ENCODE results near the gene LSP1.

LSP1 gene

GRCh38 chr11:1845095-1845429, 7.8 kb upstream of the LSP1 start:
- no peak for TF ChIP-seq ZNF274 (IDR thresholded peaks at IDR 0.05; ENCODE audit: low read depth, low read length)

DNA sequence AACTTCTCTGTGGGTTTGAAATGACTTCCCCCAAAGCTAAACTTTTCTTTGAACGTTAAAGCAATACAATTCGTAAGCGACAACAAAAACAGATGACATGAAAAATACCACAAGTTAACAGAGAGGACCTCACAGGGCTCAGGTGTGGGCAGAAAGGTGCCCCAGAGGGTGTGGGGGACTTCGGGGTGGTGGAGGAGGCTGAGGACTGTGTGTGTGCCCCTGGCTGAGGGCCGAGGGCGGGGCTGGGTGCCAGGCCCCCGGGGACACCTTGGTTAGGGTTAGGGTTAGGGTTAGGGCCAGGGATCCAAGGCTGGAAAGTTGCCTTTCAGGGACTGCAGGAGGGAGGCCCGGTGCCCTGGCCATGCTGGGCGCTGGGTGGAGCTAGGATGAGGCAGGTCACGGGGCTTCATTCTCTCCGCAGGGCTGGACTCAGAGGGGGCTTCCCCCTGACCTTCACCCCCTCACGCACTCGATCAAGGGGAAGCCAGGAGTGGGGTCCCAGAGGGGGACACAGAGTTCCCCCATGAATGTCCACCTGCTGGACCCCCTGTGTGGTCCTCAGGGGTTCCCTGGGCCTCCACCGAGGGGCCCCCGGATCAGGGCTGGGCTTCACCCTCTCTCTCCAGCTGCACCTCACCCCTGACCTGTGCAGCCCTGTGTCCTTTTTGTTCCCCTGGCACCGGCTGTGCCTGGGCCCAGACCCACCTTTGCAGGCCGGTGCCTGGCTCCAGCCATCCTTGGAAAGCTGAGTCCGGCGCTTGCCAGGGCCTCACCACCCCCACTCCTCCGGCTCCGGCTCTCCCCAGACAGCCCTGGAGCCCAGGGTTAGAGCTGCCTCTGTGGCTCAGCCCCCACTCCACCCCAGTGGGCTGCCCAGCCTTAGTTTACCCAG, 7.1 kb upstream of the LSP1 start:
- no peak for TF ChIP-seq ZNF274 (IDR thresholded peaks at IDR 0.05; ENCODE audit: low read depth, low read length)
- no peak overlapping the region for H3K4me3 ChIP-seq (ENCODE audit: low read length)

More at GRCh38 chr11:1845095-1845429, 7.8 kb upstream of the LSP1 start:
- no peak overlapping the region for H3K4me3 ChIP-seq (ENCODE audit: low read length)

GRCh38 chr11:1846453-1846932, 6.4 kb upstream of the LSP1 start:
- H3K4me3 ChIP-seq (ENCODE audit: low read length): no peak overlapping the region
- TF ChIP-seq ZNF274 (IDR thresholded peaks at IDR 0.05; ENCODE audit: low read depth, low read length): no peak

GRCh38 chr11:1847006-1847735, 5.7 kb upstream of the LSP1 start:
- TF ChIP-seq ZNF274 (IDR thresholded peaks at IDR 0.05; ENCODE audit: low read depth, low read length): no peak
- no peak overlapping the region for H3K4me3 ChIP-seq (ENCODE audit: low read length)

DNA sequence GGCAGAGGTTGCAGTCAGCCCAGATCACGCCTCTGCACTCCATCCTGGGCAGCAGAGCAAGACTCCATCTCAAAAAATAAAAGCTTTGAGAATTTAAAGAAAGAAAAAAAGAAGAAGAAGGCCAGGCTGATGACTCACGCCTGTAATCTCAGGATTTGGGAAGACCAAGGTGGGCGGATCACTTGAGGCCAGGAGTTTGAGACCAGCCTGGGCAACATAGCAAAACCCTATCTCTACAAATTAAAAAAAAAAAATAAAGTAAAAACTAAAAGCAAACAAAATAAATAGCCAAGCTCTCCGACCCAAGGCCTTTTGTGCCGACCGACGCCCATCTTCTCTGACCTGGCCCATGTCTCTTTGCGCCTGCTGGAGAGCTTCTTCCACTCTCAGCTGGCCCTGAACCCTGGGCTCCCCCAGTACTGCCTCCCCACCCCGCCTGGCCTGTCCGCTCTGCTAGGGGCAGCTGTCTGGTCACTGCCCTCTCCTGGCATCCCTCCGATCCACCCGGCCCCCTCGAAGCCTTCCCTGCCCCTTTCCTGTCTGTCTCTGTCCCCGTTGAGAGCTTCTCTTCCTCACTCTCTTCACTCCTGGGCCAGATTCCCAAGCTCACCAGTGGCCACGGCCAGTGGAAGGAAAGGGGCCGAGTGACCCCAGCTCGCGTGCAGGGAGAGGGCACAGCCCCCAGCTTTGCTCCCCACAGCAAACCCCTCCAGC, 4.8 kb upstream of the LSP1 start:
- no peak for TF ChIP-seq ZNF274 (IDR thresholded peaks at IDR 0.05; ENCODE audit: low read depth, low read length)
- H3K4me3 ChIP-seq (ENCODE audit: low read length): no peak overlapping the region

DNA sequence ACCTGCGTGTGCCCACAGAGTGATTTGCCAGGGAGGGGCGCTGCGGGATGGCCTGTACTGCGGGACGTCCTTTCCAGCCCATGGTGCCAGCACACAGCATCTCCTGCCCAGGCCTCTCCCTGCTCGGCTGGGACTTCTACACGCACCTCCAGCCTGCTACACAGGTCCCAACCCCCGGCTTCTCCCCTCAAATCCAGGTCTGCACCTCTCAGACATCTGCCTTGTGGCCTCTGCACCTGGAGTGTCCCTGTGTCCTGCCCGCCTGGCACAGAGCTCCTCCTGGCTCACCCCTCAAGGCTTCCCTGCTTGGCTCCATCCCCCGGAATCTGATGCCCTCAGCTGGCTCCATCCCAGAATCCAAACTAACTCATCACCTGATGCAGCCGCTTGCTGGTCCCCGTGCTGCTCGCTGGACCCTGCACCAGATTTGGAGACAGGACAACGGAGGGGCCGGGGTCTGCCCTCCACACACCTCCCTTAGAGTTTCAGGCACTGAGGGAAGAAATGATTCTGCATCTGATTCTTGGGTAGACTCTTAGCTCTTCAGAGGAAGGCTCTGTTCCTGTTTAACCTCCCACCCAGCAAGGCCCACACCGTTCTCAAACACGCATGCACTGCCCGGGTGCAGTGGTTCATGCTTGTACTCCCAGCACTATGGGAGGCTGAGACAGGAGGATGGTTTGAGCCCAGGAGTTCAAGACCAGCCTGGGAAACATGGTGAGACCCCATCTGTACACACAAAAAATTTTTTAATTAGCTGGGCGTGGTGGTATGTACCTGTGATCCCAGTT, 4.0 kb upstream of the LSP1 start:
- no peak for TF ChIP-seq ZNF274 (IDR thresholded peaks at IDR 0.05; ENCODE audit: low read depth, low read length)
- no peak overlapping the region for H3K4me3 ChIP-seq (ENCODE audit: low read length)

- H3K4me3 ChIP-seq (ENCODE audit: low read length): no peak overlapping the region; the same call in 1 of the 2 replicates
- no peak for TF ChIP-seq ZNF274 (IDR thresholded peaks at IDR 0.05; ENCODE audit: low read depth, low read length)
Observed at GRCh38 chr11:1851468-1852180, 1.3 kb upstream of the LSP1 start.

GRCh38 chr11:1852271-1852876, 510 bp upstream of the LSP1 start:
- no peak overlapping the region; the same call in 1 of the 2 replicates for H3K4me3 ChIP-seq (ENCODE audit: low read length)

DNA sequence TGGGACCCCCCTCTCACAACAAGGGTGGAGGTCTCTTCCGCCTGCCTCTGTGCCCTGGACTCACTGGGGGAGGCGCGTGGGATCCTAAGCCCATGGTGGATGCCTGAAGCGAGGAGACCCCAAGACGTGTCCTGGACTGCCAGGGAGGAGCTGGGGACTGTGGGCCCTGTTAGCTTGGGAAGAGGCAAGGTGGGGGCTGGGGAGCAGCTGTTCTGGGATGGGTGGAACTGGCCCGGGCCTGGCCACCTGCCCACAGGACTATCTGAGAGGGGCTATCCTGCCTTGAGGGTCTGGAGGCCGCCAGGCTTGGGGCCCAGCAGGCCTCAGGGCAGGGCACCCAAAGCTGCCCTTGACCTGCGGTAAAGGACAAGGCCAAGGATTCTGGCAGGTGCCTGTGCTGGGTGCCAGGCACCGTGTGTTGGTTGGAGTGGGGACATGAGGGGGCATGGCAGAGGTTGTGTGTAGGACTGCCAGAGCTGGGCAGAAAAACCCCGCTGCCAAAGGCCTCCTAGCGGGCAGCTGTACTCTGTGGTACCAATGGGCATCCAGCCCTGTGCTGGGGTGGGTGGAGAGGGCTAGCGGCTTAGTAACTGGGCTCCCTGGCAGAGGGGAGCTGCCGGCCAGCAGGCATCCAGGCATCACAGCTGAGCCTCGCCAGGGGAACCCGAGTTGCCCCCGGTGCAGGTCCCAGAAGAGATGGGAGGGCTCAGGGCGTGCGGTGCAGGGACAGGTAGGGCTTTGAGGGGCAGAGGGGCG, 670 bp downstream of the LSP1 start:
- H3K4me3 ChIP-seq (ENCODE audit: low read length): peak overlapping the region; percentile 77
- TF ChIP-seq ZNF274 (IDR thresholded peaks at IDR 0.05; ENCODE audit: low read depth, low read length): no peak

More at GRCh38 chr11:1852271-1852876, 510 bp upstream of the LSP1 start:
- TF ChIP-seq ZNF274 (IDR thresholded peaks at IDR 0.05; ENCODE audit: low read depth, low read length): no peak

- no peak for TF ChIP-seq ZNF274 (IDR thresholded peaks at IDR 0.05; ENCODE audit: low read depth, low read length)
- H3K4me3 ChIP-seq (ENCODE audit: low read length): peak overlapping the region; percentile 77; the same call in 1 of the 2 replicates
Observed at GRCh38 chr11:1854132-1854948, 1.5 kb downstream of the LSP1 start.
